Osteocyte (in vitro differentiated cells): ENCODE data around the gene BCLAF3. TPM values are rescaled to one million over a fixed set of nuclear protein-coding genes. Genes with fewer than 3 reads are reported as not detected.

Source experiments
- DNase-seq: peaks from one replicate; pipeline ENCODE4 v3.0.0; 2021; ENCODE audit warnings: mixed read lengths; ENCODE audit not compliant: unreplicated experiment; ENCODE audit errors: extremely low spot score
- H3K27ac Mint-ChIP-seq: one replicate; pipeline ENCODE4 v1.8.0; 2021; ENCODE audit warnings: mild to moderate bottlenecking, mixed read lengths; ENCODE audit not compliant: unreplicated experiment
- H3K27me3 Mint-ChIP-seq: one replicate; pipeline ENCODE4 v1.8.0; 2021; ENCODE audit warnings: mixed read lengths; ENCODE audit not compliant: unreplicated experiment
- H3K36me3 Mint-ChIP-seq: one replicate; pipeline ENCODE4 v1.8.0; 2021; ENCODE audit warnings: mixed read lengths; ENCODE audit not compliant: unreplicated experiment
- H3K4me1 Mint-ChIP-seq: one replicate; pipeline ENCODE4 v1.8.0; 2021; ENCODE audit warnings: mixed read lengths; ENCODE audit not compliant: unreplicated experiment
- H3K4me3 Mint-ChIP-seq: one replicate; pipeline ENCODE4 v1.8.0; 2021; ENCODE audit warnings: mild to moderate bottlenecking, moderate library complexity, mixed read lengths; ENCODE audit not compliant: unreplicated experiment
- H3K9me3 Mint-ChIP-seq: one replicate; pipeline ENCODE4 v1.8.0; 2021; ENCODE audit warnings: mixed read lengths; ENCODE audit not compliant: unreplicated experiment
- total RNA-seq: library from RNA; stranded (reverse); gene quantifications from 2 replicates; pipeline ENCODE4 v1.2.1, GENCODE V29; 2021
- TF ChIP-seq, protein P1 (sequence below): fragments of 200-600 bp; sonication (generic); IDR thresholded peaks from 2 replicates; pipeline ENCODE4 v1.5.0; 2021; ENCODE audit warnings: antibody characterized with exemption, mild to moderate bottlenecking, moderate library complexity

Gene BCLAF3
- total RNA-seq, 1 donor from 2014 or later, result 11.5 TPM

DNA sequence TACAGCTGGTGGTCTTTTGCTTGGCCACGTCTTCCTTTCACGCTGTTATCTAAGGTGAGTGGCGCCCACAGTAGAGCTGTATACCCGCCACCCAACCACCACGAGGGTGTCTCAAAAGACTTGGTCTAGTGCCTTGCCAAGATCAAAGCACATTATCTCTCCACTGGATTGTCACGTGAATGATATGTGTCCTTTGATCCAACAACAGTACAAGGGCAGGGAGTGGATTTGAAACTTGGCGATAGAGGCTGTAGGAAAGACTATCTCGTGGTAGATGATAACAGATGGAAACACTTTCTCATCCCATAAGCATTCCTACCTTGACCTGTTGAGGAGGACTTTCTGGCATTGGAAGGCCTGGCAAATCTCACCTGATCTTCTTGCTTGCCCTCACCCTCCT is 37.7 kb upstream of the BCLAF3 start:
- peaks cover 3% of the 10 kb centered on the region for H3K9me3 Mint-ChIP-seq
- H3K4me3 Mint-ChIP-seq, result no peak overlapping the region
- no peak overlapping the region for H3K27ac Mint-ChIP-seq
- H3K4me1 Mint-ChIP-seq, result peaks cover 5% of the 10 kb centered on the region
- no peak for DNase-seq
- no peaks in the 10 kb centered on the region for H3K27me3 Mint-ChIP-seq
- TF ChIP-seq, protein P1, sequence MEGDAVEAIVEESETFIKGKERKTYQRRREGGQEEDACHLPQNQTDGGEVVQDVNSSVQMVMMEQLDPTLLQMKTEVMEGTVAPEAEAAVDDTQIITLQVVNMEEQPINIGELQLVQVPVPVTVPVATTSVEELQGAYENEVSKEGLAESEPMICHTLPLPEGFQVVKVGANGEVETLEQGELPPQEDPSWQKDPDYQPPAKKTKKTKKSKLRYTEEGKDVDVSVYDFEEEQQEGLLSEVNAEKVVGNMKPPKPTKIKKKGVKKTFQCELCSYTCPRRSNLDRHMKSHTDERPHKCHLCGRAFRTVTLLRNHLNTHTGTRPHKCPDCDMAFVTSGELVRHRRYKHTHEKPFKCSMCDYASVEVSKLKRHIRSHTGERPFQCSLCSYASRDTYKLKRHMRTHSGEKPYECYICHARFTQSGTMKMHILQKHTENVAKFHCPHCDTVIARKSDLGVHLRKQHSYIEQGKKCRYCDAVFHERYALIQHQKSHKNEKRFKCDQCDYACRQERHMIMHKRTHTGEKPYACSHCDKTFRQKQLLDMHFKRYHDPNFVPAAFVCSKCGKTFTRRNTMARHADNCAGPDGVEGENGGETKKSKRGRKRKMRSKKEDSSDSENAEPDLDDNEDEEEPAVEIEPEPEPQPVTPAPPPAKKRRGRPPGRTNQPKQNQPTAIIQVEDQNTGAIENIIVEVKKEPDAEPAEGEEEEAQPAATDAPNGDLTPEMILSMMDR, result no peak
- no peaks in the 10 kb centered on the region for H3K36me3 Mint-ChIP-seq

DNA sequence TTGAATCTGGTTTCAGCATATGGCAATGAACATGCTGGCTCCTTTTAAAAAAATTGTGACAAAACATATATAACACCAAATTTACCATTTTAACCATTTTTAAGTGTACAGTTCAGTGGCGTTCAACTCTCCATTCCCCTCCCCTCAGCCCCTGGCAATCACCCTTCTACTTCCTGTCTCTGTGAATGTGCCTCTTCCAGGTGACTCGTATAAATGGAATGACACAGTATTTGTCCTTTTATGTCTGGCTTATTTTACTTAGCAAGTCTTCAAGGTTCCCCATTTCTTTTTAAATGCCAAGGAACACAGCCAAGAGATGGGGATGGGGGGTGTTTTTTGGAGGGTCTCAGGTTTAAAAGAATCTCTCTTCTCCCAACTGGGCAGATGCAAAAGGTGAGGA is 35.4 kb upstream of the BCLAF3 start:
- Mint-ChIP-seq H3K27ac (no peak overlapping the region), H3K27me3 (no peaks in the 10 kb centered on the region), H3K9me3 (peaks cover 11% of the 10 kb centered on the region), H3K36me3 (no peaks in the 10 kb centered on the region), H3K4me1 (peaks cover 5% of the 10 kb centered on the region), H3K4me3 (no peak overlapping the region)
- TF ChIP-seq, protein P1, result no peak
- DNase-seq, result no peak

DNA sequence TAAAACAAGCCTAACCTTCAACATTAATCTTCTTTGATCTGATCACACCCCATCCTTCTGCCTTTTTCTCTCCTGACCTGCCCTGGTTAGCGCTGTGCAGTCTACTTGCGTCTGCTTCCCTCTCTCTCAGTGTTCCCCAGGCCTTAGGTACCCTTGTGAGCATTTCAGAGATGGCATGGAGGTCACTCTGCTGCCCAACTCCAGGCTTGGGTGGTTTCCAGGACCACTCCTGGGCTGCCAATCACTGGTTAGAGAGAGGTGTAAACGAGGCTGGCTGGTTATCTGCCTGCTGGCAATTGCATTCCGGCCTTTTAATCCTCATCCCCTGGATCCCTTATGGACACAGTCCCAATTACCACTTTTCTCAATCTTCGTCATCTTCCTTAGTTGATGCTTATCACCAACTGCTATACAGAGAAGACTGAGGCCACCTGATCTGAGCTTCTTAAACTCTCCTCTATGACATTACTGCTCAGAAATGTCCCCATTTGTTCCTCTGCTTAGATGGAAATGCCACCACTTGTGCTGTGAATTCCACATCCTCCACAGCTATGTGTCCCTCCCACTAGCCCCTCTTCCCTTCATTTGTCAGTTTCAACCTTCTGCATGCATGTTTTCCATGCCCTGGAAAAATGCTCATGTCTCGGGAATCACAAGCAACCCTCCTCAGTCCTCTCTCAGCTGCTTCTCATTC is 29.0 kb upstream of the BCLAF3 start:
- Mint-ChIP-seq H3K36me3 (peaks cover 4% of the 10 kb centered on the region), H3K27me3 (no peaks in the 10 kb centered on the region), H3K4me3 (no peak overlapping the region), H3K9me3 (peaks cover 27% of the 10 kb centered on the region), H3K27ac (no peak overlapping the region), H3K4me1 (no peaks in the 10 kb centered on the region)
- DNase-seq, result no peak
- TF ChIP-seq, protein P1, result no peak

DNA sequence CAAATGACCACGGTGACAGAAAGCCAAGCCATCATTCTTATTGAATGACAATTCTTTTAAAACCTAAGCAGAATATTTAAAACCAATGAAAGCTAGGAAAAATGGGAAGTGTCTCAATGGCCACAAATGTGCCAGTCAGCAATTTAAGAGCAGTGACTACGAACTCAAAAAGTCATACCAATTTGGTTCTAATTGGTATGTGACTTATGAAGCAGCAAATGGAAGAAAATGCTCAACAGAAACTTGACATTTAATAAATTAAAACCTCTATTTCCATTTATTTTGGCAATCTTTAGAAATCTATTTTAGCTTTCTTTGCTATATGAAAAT is 25.7 kb upstream of the BCLAF3 start:
- H3K4me1 Mint-ChIP-seq, result no peaks in the 10 kb centered on the region
- H3K36me3 Mint-ChIP-seq, result peaks cover 5% of the 10 kb centered on the region
- no peak for DNase-seq
- no peak overlapping the region for H3K4me3 Mint-ChIP-seq
- no peak overlapping the region for H3K27ac Mint-ChIP-seq
- H3K27me3 Mint-ChIP-seq, result no peaks in the 10 kb centered on the region
- TF ChIP-seq, protein P1, result no peak
- peaks cover 29% of the 10 kb centered on the region for H3K9me3 Mint-ChIP-seq

DNA sequence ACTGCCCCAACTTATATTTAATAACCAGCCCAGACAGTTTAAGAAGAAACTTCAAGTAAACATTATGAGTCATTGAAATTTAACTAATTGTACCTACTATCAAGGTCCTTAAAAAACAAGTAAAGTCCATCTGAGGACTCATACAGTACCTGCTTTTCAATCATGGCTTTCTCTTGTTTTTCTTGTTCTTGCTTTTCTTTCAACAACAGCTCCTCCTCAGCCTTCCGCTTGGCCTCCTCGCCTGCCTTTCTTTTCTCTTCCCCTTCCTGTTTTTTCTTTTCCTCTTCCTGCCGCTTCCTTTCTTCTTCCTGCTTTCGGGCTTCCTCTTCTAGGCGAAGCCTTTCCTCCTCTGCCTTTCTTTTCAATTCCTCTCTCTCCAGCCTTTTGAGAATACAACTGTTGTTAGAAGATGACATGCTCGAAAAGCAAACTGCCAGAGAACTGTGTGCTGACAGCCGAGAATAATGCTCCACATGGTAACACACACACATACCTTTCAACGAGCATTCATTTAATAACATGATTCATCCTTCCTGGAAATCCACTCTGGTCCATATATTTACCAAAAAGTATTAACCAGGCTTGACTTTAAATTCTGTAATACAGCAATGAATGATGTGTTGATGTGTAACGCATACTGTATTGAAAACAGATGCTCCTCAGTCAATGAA is 25.2 kb upstream of the BCLAF3 start:
- H3K36me3 Mint-ChIP-seq, result peaks cover 5% of the 10 kb centered on the region
- no peaks in the 10 kb centered on the region for H3K4me1 Mint-ChIP-seq
- H3K4me3 Mint-ChIP-seq, result no peak overlapping the region
- H3K9me3 Mint-ChIP-seq, result peaks cover 24% of the 10 kb centered on the region
- no peak for DNase-seq
- H3K27me3 Mint-ChIP-seq, result no peaks in the 10 kb centered on the region
- H3K27ac Mint-ChIP-seq, result no peak overlapping the region
- TF ChIP-seq, protein P1, result no peak
